B cell (primary cell): ENCODE measurements around the gene MSH3. TPM values are rescaled to one million over a fixed set of nuclear protein-coding genes. Genes with fewer than 3 reads are reported as not detected.

Source experiments
- ATAC-seq: fragments of 200-7000 bp; cut with Tn5 transposase; one replicate; pipeline ENCODE4 v1.10.0; 2021; ENCODE audit warnings: low read depth, mild to moderate bottlenecking, moderate number of reproducible peaks, moderate library complexity
- CTCF ChIA-PET: fragments of 350-600 bp; sonication (Branson Sonifier 250); formaldehyde crosslinking; loops from one replicate; lab custom pipeline; 2021; ENCODE audit warnings: antibody characterized with exemption, inconsistent platforms; lab: Charles Lee
- POLR2A ChIA-PET: fragments of 350-600 bp; sonication (Branson Sonifier 250); formaldehyde crosslinking; loops from one replicate; lab custom pipeline; 2021; ENCODE audit warnings: antibody characterized with exemption; lab: Charles Lee
- DNase-seq: peaks from one replicate; pipeline ENCODE4 v3.0.0; 2013
- H2AFZ ChIP-seq: 2 replicates; pipeline ENCODE4 v1.6.1; 2012; ENCODE audit warnings: mild to moderate bottlenecking, low read depth, low read length; ENCODE audit not compliant: insufficient read depth, poor library complexity, severe bottlenecking
- H3K27ac ChIP-seq, 2 donors: 1 replicate in 1 of 2; 2 replicates in 1 of 2; pipeline ENCODE4 v1.5.1; 2012 to 2013; ENCODE audit warnings: low read length in 2 of 2, mild to moderate bottlenecking in 2 of 2, moderate library complexity in 1 of 2
- H3K27me3 ChIP-seq, 4 experiments: fragments of 200-600 bp in 1 of 4; sonication (generic) in 1 of 4; replicated peaks in 1 of 4; 1 replicate in 2 of 4; 2 replicates in 2 of 4; pipeline versions ENCODE4 v1.6.1 to v1.7.0; 2013 to 2016; ENCODE audit warnings: low read length in 3 of 4, mild to moderate bottlenecking in 2 of 4, mixed read lengths in 1 of 4, moderate library complexity in 1 of 4; ENCODE audit not compliant: insufficient read depth in 4 of 4, control insufficient read depth in 3 of 4; ENCODE audit errors: control extremely low read depth in 1 of 4
- H3K36me3 ChIP-seq, 2 experiments: replicated peaks in 1 of 2; 1 replicate in 1 of 2; 2 replicates in 1 of 2; pipeline versions ENCODE4 v1.6.1 to v1.7.1; 2013; ENCODE audit warnings: low read length in 1 of 2; ENCODE audit not compliant: insufficient read depth in 2 of 2, control insufficient read depth in 1 of 2; ENCODE audit errors: control extremely low read depth in 1 of 2, extremely low read depth in 1 of 2
- H3K4me1 ChIP-seq, 2 donors: fragments of 200-600 bp in 1 of 2; sonication (generic) in 1 of 2; 1 replicate in 1 of 2; 2 replicates in 1 of 2; pipeline versions ENCODE4 v1.5.1 to v1.6.1; 2013 to 2017; ENCODE audit warnings: low read length in 2 of 2; ENCODE audit not compliant: control insufficient read depth in 2 of 2, insufficient read depth in 2 of 2
- H3K4me2 ChIP-seq: replicated peaks from 2 replicates; pipeline ENCODE3; 2012; ENCODE audit warnings: mild to moderate bottlenecking, low read depth, low read length; ENCODE audit not compliant: poor library complexity, severe bottlenecking
- H3K4me3 ChIP-seq, 5 experiments: fragments of 200-600 bp in 1 of 5; sonication (generic) in 1 of 5; 1 replicate in 3 of 5; 2 replicates in 2 of 5; pipeline versions ENCODE4 v1.5.1 to v1.7.0; 2011 to 2016; ENCODE audit warnings: low read length in 4 of 5, mild to moderate bottlenecking in 4 of 5, low read depth in 2 of 5, control low read depth in 1 of 5, moderate library complexity in 1 of 5; ENCODE audit not compliant: insufficient read depth in 1 of 5; ENCODE audit errors: control extremely low read depth in 1 of 5, extremely low read depth in 1 of 5
- H3K79me2 ChIP-seq: fragments of 200-600 bp; sonication (generic); one replicate; pipeline ENCODE4 v1.6.0; 2016; ENCODE audit warnings: low read length; ENCODE audit not compliant: control insufficient read depth, insufficient read depth
- H3K9ac ChIP-seq: fragments of 200-600 bp; sonication (generic); 2 replicates; pipeline ENCODE4 v1.6.1; 2017; ENCODE audit warnings: mild to moderate bottlenecking, low read length, moderate library complexity
- H3K9me3 ChIP-seq, 3 donors: one replicate each; pipeline versions ENCODE4 v1.6.1 to v1.7.1; 2013; ENCODE audit warnings: low read length in 2 of 3; ENCODE audit not compliant: control insufficient read depth in 2 of 3, insufficient read depth in 1 of 3; ENCODE audit errors: control extremely low read depth in 1 of 3
- H4K20me1 ChIP-seq: 2 replicates; pipeline ENCODE4 v1.6.0; 2012; ENCODE audit warnings: mild to moderate bottlenecking, low read length; ENCODE audit not compliant: insufficient read depth, control insufficient read depth, poor library complexity, severe bottlenecking
- H3K27ac Mint-ChIP-seq: one replicate; pipeline ENCODE4 v1.8.0; 2021; ENCODE audit warnings: mixed read lengths
- H3K27me3 Mint-ChIP-seq: one replicate; pipeline ENCODE4 v1.8.0; 2021; ENCODE audit warnings: mixed read lengths
- H3K4me1 Mint-ChIP-seq: one replicate; pipeline ENCODE4 v1.8.0; 2021; ENCODE audit warnings: mixed read lengths
- H3K4me3 Mint-ChIP-seq: one replicate; pipeline ENCODE4 v1.8.0; 2021; ENCODE audit warnings: mixed read lengths
- H3K9me3 Mint-ChIP-seq: one replicate; pipeline ENCODE4 v1.8.0; 2022; ENCODE audit warnings: mixed read lengths; ENCODE audit not compliant: insufficient read depth
- CTCF ChIP-seq: fragments of 200-600 bp; IDR thresholded peaks from one replicate; pipeline ENCODE4 v1.8.0; 2022; ENCODE audit warnings: antibody characterized with exemption, mild to moderate bottlenecking
- EZH2 ChIP-seq: IDR thresholded peaks from 2 replicates; pipeline ENCODE4 v1.6.1; 2012; ENCODE audit warnings: borderline replicate concordance, low read depth, mild to moderate bottlenecking, moderate library complexity, low read length; ENCODE audit not compliant: insufficient read depth, poor library complexity, severe bottlenecking
- WGBS: methylation state at CpG from one replicate; pipeline ENCODE4 v1.1.5; 2013; ENCODE audit warnings: missing lambda C conversion rate; ENCODE audit not compliant: insufficient coverage; 5-methylcytosine and 5-hydroxymethylcytosine counted together
- intact Hi-C: fragments of 100-400 bp; cut with micrococcal nuclease; formaldehyde crosslinking; loops from one replicate; pipeline ENCODE4 v1.10.0; 2022
- polyA plus RNA-seq: library from polyadenylated mRNA; depleted of rRNA; stranded (reverse); fragments of >200 nt; gene quantifications from 2 replicates; pipeline ENCODE4 v1.2.3, GENCODE V29; 2012
- total RNA-seq, 2 donors: library from RNA; stranded (reverse); fragments of 120-200 nt in 1 of 2; gene quantifications; 1 replicate in 1 of 2; 2 replicates in 1 of 2; pipeline versions ENCODE4 v1.2.3 to v1.2.4, GENCODE V29; 2013 to 2022

MSH3 gene
- total and polyA plus RNA-seq, 2 donors (not counting 1 experiment from before 2014, with no cell fraction given), result 3.5 to 26.3 TPM

DNA sequence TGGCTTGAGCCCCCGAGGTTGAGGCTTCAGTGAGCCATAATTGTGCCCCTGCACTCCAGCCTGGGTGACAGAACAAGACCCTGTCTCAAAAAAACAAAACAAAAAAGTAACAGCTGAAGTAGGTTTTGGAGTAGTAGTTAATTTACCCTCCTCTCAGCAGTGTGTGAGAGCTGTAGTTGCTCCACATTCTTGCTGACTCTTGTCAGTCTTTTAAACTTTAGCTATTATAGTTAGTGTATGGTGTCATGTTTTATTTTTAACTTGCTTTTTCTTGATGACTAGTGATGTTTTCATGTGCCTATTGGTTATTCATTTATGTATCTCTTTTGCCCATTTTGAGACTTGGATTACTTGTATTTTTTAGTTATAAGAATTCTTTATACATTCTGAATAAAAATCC lies 53.2 kb downstream of the MSH3 start:
- DNase-seq (no peak), ATAC-seq (no peak)
- no peaks in the 10 kb centered on the region for H3K27me3 Mint-ChIP-seq
- H3K4me3 ChIP-seq, result no peak overlapping the region
- H3K79me2 ChIP-seq, result no peaks in the 10 kb centered on the region
- TF ChIP-seq CTCF, result no peak
- no peak for TF ChIP-seq EZH2
- peaks cover 12% of the 10 kb centered on the region in 2 donors for H3K4me1 ChIP-seq
- H4K20me1 ChIP-seq, result no peaks in the 10 kb centered on the region
- no peak overlapping the region for H3K9ac ChIP-seq
- intact Hi-C loops, result no loop called here
- ChIA-PET CTCF (no interaction called here), POLR2A (no interaction called here)
- H3K9me3 ChIP-seq, result peaks cover 0 to 7% (median 0%) of the 10 kb centered on the region in 3 donors
- no peak overlapping the region for H2AFZ ChIP-seq
- H3K4me2 ChIP-seq, result no peak overlapping the region
- no peaks in the 10 kb centered on the region for H3K9me3 Mint-ChIP-seq
- no CpG with 5 or more reads among the region's 1 CpG for WGBS
- H3K4me1 Mint-ChIP-seq, result peaks cover 19% of the 10 kb centered on the region
- no peak overlapping the region for H3K27ac ChIP-seq
- no peaks in the 10 kb centered on the region for H3K27me3 ChIP-seq
- no peak overlapping the region for H3K4me3 Mint-ChIP-seq
- H3K36me3 ChIP-seq, result peaks cover 0 to 8% of the 10 kb centered on the region in 2 experiments
- no peak overlapping the region for H3K27ac Mint-ChIP-seq

DNA sequence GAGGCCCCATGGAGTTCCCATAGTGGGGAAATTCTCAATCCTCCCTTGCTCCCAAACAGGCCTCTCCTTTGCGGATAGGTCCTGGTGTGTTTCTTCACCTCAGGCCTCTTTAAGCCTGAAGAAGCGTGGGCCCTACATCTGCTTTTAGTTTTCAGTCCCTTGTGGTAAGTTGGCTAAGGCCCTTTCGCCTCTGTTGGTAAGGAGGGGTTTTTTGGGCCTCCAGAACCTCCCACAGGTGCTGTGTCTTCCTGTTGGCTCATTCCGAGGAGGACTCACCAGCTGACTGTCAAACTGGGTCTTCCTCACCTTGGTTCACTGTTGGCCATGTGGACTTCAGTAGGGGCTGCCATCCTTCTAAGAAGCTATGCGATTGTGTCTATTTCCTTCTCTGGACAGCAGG lies 56.8 kb downstream of the MSH3 start:
- no peak overlapping the region for H2AFZ ChIP-seq
- intact Hi-C loops, result no loop called here
- no peaks in the 10 kb centered on the region for H4K20me1 ChIP-seq
- no peak overlapping the region for H3K27ac ChIP-seq
- no peaks in the 10 kb centered on the region for H3K4me1 ChIP-seq
- H3K9me3 ChIP-seq, result no peaks in the 10 kb centered on the region
- H3K4me2 ChIP-seq, result no peak overlapping the region
- POLR2A ChIA-PET, result no interaction called here
- H3K36me3 ChIP-seq, result peaks cover 3 to 15% of the 10 kb centered on the region in 2 experiments
- TF ChIP-seq CTCF (no peak), EZH2 (no peak)
- H3K9ac ChIP-seq, result no peak overlapping the region
- H3K4me3 ChIP-seq, result no peak overlapping the region
- H3K27me3 Mint-ChIP-seq, result no peaks in the 10 kb centered on the region
- H3K79me2 ChIP-seq, result no peaks in the 10 kb centered on the region
- H3K4me3 Mint-ChIP-seq, result no peak overlapping the region
- no peak for ATAC-seq
- CTCF ChIA-PET, result no interaction called here
- no peaks in the 10 kb centered on the region for H3K4me1 Mint-ChIP-seq
- H3K9me3 Mint-ChIP-seq, result no peaks in the 10 kb centered on the region
- 85% methylated on average over 3 of the region's 5 CpGs for WGBS
- H3K27ac Mint-ChIP-seq, result no peak overlapping the region
- H3K27me3 ChIP-seq, result no peaks in the 10 kb centered on the region
- DNase-seq, result no peak
